GM23338 (cell line): ENCODE measurements around the gene SLC25A13. TPM values are rescaled to one million over a fixed set of nuclear protein-coding genes. Genes with fewer than 3 reads are reported as not detected.
A peak's percentile ranks its signal among the peaks of the same experiment; 100 is the strongest.

Source experiments
- ATAC-seq: fragments of 200-7000 bp; cut with Tn5 transposase; 3 replicates; pipeline ENCODE4 v1.9.1; 2020
- DNase-seq: peaks from one replicate; pipeline ENCODE4 v3.0.0-alpha.2; 2015; ENCODE audit warnings: low spot score
- H2AFZ ChIP-seq: fragments of 200-600 bp; sonication (generic); 2 replicates; pipeline ENCODE4 v1.8.0; 2016; ENCODE audit warnings: antibody characterized with exemption, mild to moderate bottlenecking, moderate library complexity
- H3F3A ChIP-seq: fragments of 200-600 bp; sonication (generic); replicated peaks from 2 replicates; pipeline ENCODE4 v1.8.0; 2017; ENCODE audit warnings: antibody characterized with exemption, mixed run types, low read depth
- H3K27ac ChIP-seq: fragments of 200-600 bp; sonication (generic); 2 replicates; pipeline ENCODE4 v1.6.1; 2016; ENCODE audit warnings: low read depth
- H3K27me3 ChIP-seq: fragments of 200-600 bp; sonication (generic); 2 replicates; pipeline ENCODE4 v1.8.0; 2016; ENCODE audit warnings: mild to moderate bottlenecking, mixed run types, moderate library complexity; ENCODE audit not compliant: insufficient read depth
- H3K36me3 ChIP-seq: fragments of 200-600 bp; sonication (generic); 2 replicates; pipeline ENCODE4 v1.8.0; 2016; ENCODE audit warnings: mild to moderate bottlenecking; ENCODE audit not compliant: insufficient read depth
- H3K4me1 ChIP-seq: fragments of 200-600 bp; sonication (generic); 2 replicates; pipeline ENCODE4 v1.8.0; 2016; ENCODE audit warnings: mild to moderate bottlenecking, moderate library complexity; ENCODE audit not compliant: insufficient read depth
- H3K4me2 ChIP-seq: fragments of 200-600 bp; sonication (generic); 2 replicates; pipeline ENCODE4 v1.7.1; 2017; ENCODE audit warnings: mixed run types
- H3K4me3 ChIP-seq: fragments of 200-600 bp; sonication (generic); 2 replicates; pipeline ENCODE4 v1.6.1; 2016; ENCODE audit warnings: mixed run types
- H3K79me2 ChIP-seq: fragments of 200-600 bp; sonication (generic); replicated peaks from 2 replicates; pipeline ENCODE4 v1.8.0; 2017; ENCODE audit warnings: mild to moderate bottlenecking; ENCODE audit not compliant: insufficient read depth
- H3K9me2 ChIP-seq: fragments of 200-600 bp; sonication (generic); 2 replicates; pipeline ENCODE4 v1.8.0; 2017; ENCODE audit not compliant: insufficient read depth
- H4K20me1 ChIP-seq: fragments of 200-600 bp; sonication (generic); replicated peaks from 2 replicates; pipeline ENCODE4 v1.8.0; 2017; ENCODE audit warnings: mild to moderate bottlenecking; ENCODE audit not compliant: insufficient read depth
- H3K27ac Mint-ChIP-seq: 2 replicates; pipeline ENCODE4 v1.8.0; 2020; ENCODE audit warnings: inconsistent platforms, mild to moderate bottlenecking, moderate library complexity, mixed read lengths
- H3K27me3 Mint-ChIP-seq: 3 replicates; pipeline ENCODE4 v1.8.0; 2022; ENCODE audit warnings: low read depth, mild to moderate bottlenecking, moderate library complexity, mixed read lengths, inconsistent platforms; ENCODE audit not compliant: insufficient read depth, poor library complexity
- H3K36me3 Mint-ChIP-seq: 3 replicates; pipeline ENCODE4 v1.8.0; 2021; ENCODE audit warnings: low read depth, mild to moderate bottlenecking, inconsistent platforms, moderate library complexity, mixed read lengths
- H3K4me1 Mint-ChIP-seq: 3 replicates; pipeline ENCODE4 v1.8.0; 2020; ENCODE audit warnings: mild to moderate bottlenecking, inconsistent platforms, mixed read lengths
- H3K4me3 Mint-ChIP-seq: 3 replicates; pipeline ENCODE4 v1.8.0; 2021; ENCODE audit warnings: moderate library complexity, mild to moderate bottlenecking, inconsistent platforms, mixed read lengths
- H3K9me3 Mint-ChIP-seq: 3 replicates; pipeline ENCODE4 v1.8.0; 2020; ENCODE audit warnings: moderate library complexity, mild to moderate bottlenecking, inconsistent platforms, mixed read lengths
- EZH2 ChIP-seq: fragments of 200-600 bp; sonication (generic); IDR thresholded peaks from one replicate; pipeline ENCODE4 v1.8.0; 2017; ENCODE audit warnings: antibody characterized with exemption, mild to moderate bottlenecking, low read depth; ENCODE audit not compliant: unreplicated experiment
- JUNB ChIP-seq: IDR thresholded peaks from one replicate; pipeline ENCODE4 v1.6.1; 2016; ENCODE audit warnings: antibody characterized with exemption; ENCODE audit not compliant: unreplicated experiment
- POLR2AphosphoS5 ChIP-seq: IDR thresholded peaks from 2 replicates; pipeline ENCODE4 v1.6.1; 2016; ENCODE audit warnings: antibody characterized with exemption, low read depth
- STAT1 ChIP-seq: IDR thresholded peaks from one replicate; pipeline ENCODE4 v1.6.1; 2016; ENCODE audit warnings: antibody characterized with exemption; ENCODE audit not compliant: unreplicated experiment
- ZNF331 ChIP-seq: fragments of 250-450 bp; sonication (Bioruptor Pico); IDR thresholded peaks from 2 replicates; pipeline ENCODE4 v1.5.0; 2020; ENCODE audit warnings: low read depth, mild to moderate bottlenecking, moderate library complexity
- polyA plus RNA-seq: library from polyadenylated mRNA; unstranded; fragments of >200 nt; fragmentation: Nextera tagmentation; extraction: Ambion mirVana; gene quantifications from 2 replicates; pipeline ENCODE4 v1.2.1, GENCODE V29; 2016
- total RNA-seq: library from RNA; depleted of rRNA; stranded (reverse); fragments of >200 nt; shearing (Covaris generic); gene quantifications from 2 replicates; pipeline ENCODE4 v1.2.3, GENCODE V29; 2014
- TF ChIP-seq, protein P1 (sequence below): IDR thresholded peaks from 2 replicates; pipeline ENCODE4 v1.6.1; 2016; ENCODE audit warnings: antibody characterized with exemption

SLC25A13 gene
- total and polyA plus RNA-seq, 2 experiments from 2014 or later, result 51.1 to 84.6 TPM

DNA sequence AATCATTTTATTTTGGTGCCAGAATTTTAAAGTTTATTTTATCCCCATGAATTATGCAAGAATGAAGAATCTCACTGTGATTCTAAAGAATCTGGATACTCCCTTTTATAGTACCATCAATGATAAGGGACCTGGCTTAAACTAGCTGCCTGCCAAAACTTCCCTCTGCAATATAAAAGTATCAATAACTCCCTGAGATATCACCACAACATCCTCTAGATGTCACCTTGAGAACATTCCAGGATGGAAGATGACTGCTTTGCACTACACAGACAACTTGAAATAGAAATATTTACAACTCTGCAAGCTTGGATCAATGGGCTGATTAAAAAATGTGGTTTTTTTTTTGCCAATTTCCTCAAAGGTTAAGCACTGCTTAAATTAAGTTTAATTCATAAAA lies 142.1 kb downstream of the SLC25A13 start:
- H3K4me3 ChIP-seq, result no peak overlapping the region
- H3K9me2 ChIP-seq, result no peaks in the 10 kb centered on the region
- Mint-ChIP-seq H3K36me3 (peaks cover 14% of the 10 kb centered on the region), H3K4me3 (no peak overlapping the region), H3K9me3 (no peaks in the 10 kb centered on the region), H3K4me1 (peaks cover 41% of the 10 kb centered on the region), H3K27me3 (no peaks in the 10 kb centered on the region), H3K27ac (no peak overlapping the region)
- H4K20me1 ChIP-seq, result peaks cover 5% of the 10 kb centered on the region; the same call in 1 of the 2 replicates
- H2AFZ ChIP-seq, result no peak overlapping the region
- TF ChIP-seq, protein P1, sequence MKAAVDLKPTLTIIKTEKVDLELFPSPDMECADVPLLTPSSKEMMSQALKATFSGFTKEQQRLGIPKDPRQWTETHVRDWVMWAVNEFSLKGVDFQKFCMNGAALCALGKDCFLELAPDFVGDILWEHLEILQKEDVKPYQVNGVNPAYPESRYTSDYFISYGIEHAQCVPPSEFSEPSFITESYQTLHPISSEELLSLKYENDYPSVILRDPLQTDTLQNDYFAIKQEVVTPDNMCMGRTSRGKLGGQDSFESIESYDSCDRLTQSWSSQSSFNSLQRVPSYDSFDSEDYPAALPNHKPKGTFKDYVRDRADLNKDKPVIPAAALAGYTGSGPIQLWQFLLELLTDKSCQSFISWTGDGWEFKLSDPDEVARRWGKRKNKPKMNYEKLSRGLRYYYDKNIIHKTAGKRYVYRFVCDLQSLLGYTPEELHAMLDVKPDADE, result no peak
- no peak for TF ChIP-seq ZNF331 (CRISPR knock-in tag)
- TF ChIP-seq POLR2AphosphoS5, result no peak
- no peak overlapping the region for H3K4me2 ChIP-seq
- ATAC-seq, result no peak
- DNase-seq, result no peak
- H3F3A ChIP-seq, result no peaks in the 10 kb centered on the region
- H3K36me3 ChIP-seq, result peaks cover 4% of the 10 kb centered on the region
- peaks cover 24% of the 10 kb centered on the region for H3K4me1 ChIP-seq
- H3K27ac ChIP-seq, result no peak overlapping the region
- no peaks in the 10 kb centered on the region for H3K27me3 ChIP-seq
- no peaks in the 10 kb centered on the region for H3K79me2 ChIP-seq

GRCh38 chr7:96179341-96179740 lies 142.6 kb downstream of the SLC25A13 start:
- peaks cover 4% of the 10 kb centered on the region for H3K36me3 ChIP-seq
- TF ChIP-seq EZH2 (no peak), STAT1 (no peak), JUNB (no peak)
- TF ChIP-seq, protein P1, result no peak
- Mint-ChIP-seq H3K27ac (no peak overlapping the region), H3K4me1 (peaks cover 46% of the 10 kb centered on the region), H3K36me3 (peaks cover 10% of the 10 kb centered on the region), H3K27me3 (no peaks in the 10 kb centered on the region), H3K9me3 (no peaks in the 10 kb centered on the region), H3K4me3 (no peak overlapping the region)
- no peaks in the 10 kb centered on the region for H3K79me2 ChIP-seq
- H3F3A ChIP-seq, result no peaks in the 10 kb centered on the region
- H3K4me1 ChIP-seq, result peaks cover 26% of the 10 kb centered on the region
- peaks cover 5% of the 10 kb centered on the region; the same call in 1 of the 2 replicates for H4K20me1 ChIP-seq
- ATAC-seq (no peak), DNase-seq (no peak)
- no peaks in the 10 kb centered on the region for H3K27me3 ChIP-seq
- no peaks in the 10 kb centered on the region for H3K9me2 ChIP-seq
- H3K27ac ChIP-seq, result no peak overlapping the region
- no peak overlapping the region for H3K4me2 ChIP-seq
- no peak overlapping the region for H3K4me3 ChIP-seq
- H2AFZ ChIP-seq, result no peak overlapping the region

DNA sequence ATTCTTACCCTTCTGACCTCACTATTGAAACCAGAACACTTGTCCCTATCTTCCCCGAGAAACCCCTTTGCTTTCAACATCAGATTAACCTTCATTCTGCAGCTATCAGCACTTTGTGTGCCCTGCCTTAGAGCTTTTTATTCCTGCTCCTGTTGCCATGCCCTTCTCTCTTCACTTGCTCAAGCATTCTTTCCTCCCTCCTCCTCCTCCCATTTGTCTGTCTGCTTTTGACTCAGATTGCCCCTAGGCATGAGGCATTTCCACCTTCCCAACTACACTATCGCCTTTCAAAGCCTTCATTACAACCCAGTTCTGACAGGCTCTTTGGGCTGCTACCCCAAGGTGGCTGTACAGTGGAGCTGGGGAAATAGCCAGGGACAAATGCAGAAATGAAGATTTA lies 143.3 kb downstream of the SLC25A13 start:
- no peak for TF ChIP-seq STAT1
- TF ChIP-seq, protein P1, result no peak

More for the DNA sequence above, 143.3 kb downstream of the SLC25A13 start:
- no peak overlapping the region for H2AFZ ChIP-seq
- no peaks in the 10 kb centered on the region for H3K9me2 ChIP-seq
- Mint-ChIP-seq H3K27ac (no peak overlapping the region), H3K9me3 (no peaks in the 10 kb centered on the region), H3K4me1 (peaks cover 47% of the 10 kb centered on the region), H3K4me3 (no peak overlapping the region), H3K36me3 (peaks cover 5% of the 10 kb centered on the region), H3K27me3 (no peaks in the 10 kb centered on the region)
- H3K27ac ChIP-seq, result no peak overlapping the region
- no peak overlapping the region for H3K4me2 ChIP-seq
- H4K20me1 ChIP-seq, result peaks cover 5% of the 10 kb centered on the region; the same call in 1 of the 2 replicates
- H3K4me3 ChIP-seq, result no peak overlapping the region
- no peaks in the 10 kb centered on the region for H3K79me2 ChIP-seq
- H3F3A ChIP-seq, result no peaks in the 10 kb centered on the region
- peaks cover 4% of the 10 kb centered on the region for H3K36me3 ChIP-seq
- DNase-seq (no peak), ATAC-seq (peak; percentile 11; the same call in 1 of the 3 replicates)
- peaks cover 31% of the 10 kb centered on the region for H3K4me1 ChIP-seq
- H3K27me3 ChIP-seq, result no peaks in the 10 kb centered on the region
